HG03558 (cell line): ENCODE data around the gene LIMK2.
A peak's percentile ranks its signal among the peaks of the same experiment; 100 is the strongest.
"Not testable (repeated sequence)": the region's sequence is repeated elsewhere in the genome, so short reads cannot be mapped to it uniquely, and the experiment has no call there.

Source experiments
- ATAC-seq: cut with Tn5 transposase; IDR thresholded peaks from one replicate; pipeline ENCODE4 v1.9.1; 2021; ENCODE audit warnings: moderate number of reproducible peaks; ENCODE audit not compliant: unreplicated experiment; ENCODE audit errors: extremely low read depth

Gene LIMK2

GRCh38 chr22:31211862-31212730 is at the start of gene LIMK2:
Gene LIMK2, plus strand, starts transcription at chr22:31212298. Its CDS starts 111 bp downstream, at chr22:31212409.
- peak; percentile 67 for ATAC-seq

GRCh38 chr22:31170971-31171370 is 41.1 kb upstream of the LIMK2 start:
- no peak for ATAC-seq

GRCh38 chr22:31171734-31172133 is 40.4 kb upstream of the LIMK2 start:
- not testable (repeated sequence) for ATAC-seq

GRCh38 chr22:31173386-31174145 is 38.5 kb upstream of the LIMK2 start:
- ATAC-seq: no peak

GRCh38 chr22:31176923-31177322 is 35.2 kb upstream of the LIMK2 start:
- no peak for ATAC-seq

GRCh38 chr22:31177420-31178162 is 34.5 kb upstream of the LIMK2 start:
- ATAC-seq: no peak

GRCh38 chr22:31178859-31179258 is 33.2 kb upstream of the LIMK2 start:
- ATAC-seq: no peak

GRCh38 chr22:31179345-31179744 is 32.8 kb upstream of the LIMK2 start:
- ATAC-seq: no peak

- ATAC-seq: no peak
Measured at GRCh38 chr22:31184015-31184414, 28.1 kb upstream of the LIMK2 start.

- no peak for ATAC-seq
Measured at GRCh38 chr22:31185056-31185455, 27.0 kb upstream of the LIMK2 start.

GRCh38 chr22:31187627-31188026 is 24.5 kb upstream of the LIMK2 start:
- no peak for ATAC-seq

GRCh38 chr22:31192513-31192912 is 19.6 kb upstream of the LIMK2 start:
- no peak for ATAC-seq

GRCh38 chr22:31193092-31193491 is 19.0 kb upstream of the LIMK2 start:
- ATAC-seq: no peak

GRCh38 chr22:31194681-31195080 is 17.4 kb upstream of the LIMK2 start:
- ATAC-seq: not testable (repeated sequence)

- no peak for ATAC-seq
Measured at GRCh38 chr22:31199187-31199586, 12.9 kb upstream of the LIMK2 start.

- ATAC-seq: not testable (repeated sequence)
Measured at GRCh38 chr22:31204352-31204984, 7.6 kb upstream of the LIMK2 start.

- not testable (repeated sequence) for ATAC-seq
Measured at GRCh38 chr22:31205059-31205458, 7.0 kb upstream of the LIMK2 start.

GRCh38 chr22:31206460-31206859 is 5.6 kb upstream of the LIMK2 start:
- not testable (repeated sequence) for ATAC-seq

GRCh38 chr22:31206896-31207687 is 5.0 kb upstream of the LIMK2 start:
- no peak for ATAC-seq
